ENCODE data around the gene TRMU.

TRMU gene

GRCh38 chr22:46371623-46372226 lies 36.2 kb downstream of the TRMU start:
- DNase-seq: no peak

DNA sequence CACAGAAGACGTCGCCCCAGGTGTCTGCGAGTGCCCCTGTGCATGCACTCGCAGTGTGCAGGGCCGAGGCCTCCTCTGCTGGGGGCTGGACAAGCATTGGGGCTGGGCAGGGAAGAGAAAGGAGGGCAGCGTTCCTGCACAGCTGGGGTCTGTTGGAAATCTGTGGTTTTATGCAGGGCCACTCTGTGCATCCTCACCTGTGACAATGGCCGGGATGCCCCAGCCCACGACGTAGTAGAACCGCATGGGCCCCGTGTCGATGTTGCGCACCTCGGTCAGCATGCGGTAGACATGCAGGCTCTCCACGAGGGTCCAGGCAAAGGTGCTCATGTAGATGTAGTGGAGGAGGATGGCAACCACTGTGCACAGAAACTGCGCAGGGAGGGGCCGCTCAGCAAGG lies 37.2 kb downstream of the TRMU start:
- DNase-seq: no peak

DNA sequence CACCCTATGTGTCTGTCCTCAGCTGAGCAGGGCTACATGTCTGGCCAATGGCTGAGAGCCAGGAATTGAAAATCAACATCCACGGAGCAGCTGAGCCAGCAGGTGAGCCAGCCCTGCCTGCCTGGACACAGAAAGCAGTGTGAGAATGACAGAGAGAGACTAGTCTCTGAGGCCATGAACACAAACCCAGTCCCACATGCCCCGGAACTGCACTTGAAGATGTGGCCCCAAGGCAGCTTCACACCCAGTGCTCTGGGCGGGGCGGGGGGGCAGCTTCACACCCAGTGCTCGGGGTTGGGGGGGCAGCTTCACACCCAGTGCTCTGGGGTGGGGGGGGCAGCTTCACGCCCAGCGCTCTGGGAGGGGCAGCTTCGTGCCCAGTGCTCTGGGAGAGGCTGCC lies 37.6 kb downstream of the TRMU start:
- DNase-seq: no peak

DNA sequence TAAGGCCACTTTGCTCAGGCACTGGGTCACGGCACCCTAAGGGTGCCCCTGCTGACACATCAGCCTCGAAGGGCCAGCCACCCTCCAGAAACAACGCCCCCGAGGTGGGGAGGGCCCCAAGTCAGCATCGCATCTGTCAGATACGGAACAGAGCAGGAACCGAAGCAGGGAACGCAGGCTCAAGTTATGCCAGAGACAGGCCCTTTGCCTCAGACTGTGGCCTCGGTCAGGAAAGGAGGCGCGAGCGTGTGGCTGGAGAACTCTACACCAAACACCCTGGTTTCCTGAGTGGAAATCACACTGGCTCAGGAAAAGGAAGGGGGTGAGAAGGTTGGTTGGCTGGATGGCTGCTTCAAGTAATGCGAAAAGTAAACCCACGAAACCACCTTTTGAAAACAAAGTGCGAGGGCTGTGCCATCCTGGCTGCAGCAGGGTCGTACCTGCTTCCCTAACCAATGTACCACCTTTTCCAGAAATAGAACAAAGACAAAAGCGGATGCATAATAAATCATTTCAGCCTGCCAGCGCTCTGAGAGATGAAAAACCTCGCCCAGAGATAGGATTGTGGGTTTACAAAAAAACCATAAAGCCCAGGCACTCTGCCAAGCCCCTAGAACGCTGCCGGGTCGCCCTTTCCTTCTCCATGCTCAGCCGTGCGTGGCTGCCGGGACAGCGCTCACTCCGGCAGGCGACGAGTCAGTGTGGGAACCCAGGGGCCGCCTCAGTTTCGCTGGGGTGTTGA lies 38.6 kb downstream of the TRMU start:
- no peak for DNase-seq

- no peak for DNase-seq
Measured at GRCh38 chr22:46374663-46375474, 39.4 kb downstream of the TRMU start.

DNA sequence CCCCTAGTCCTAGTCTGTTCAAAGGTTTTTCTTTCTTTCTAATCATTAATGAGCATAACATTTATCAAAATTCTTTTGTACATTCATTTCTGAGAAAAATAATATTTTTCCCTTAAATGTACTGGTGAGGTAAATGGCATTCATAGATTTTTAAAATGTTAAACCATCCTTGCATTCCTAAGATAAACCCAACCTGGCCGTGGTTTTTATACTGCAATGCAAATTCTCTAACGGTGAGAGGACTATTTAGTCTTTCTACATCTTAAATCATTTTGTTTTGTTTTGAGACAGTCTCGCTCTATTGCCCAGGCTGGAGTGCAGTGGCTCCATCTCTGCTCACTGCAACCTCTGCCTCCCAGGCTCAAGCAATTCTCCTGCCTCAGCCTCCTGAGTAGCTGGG lies 40.6 kb downstream of the TRMU start:
- DNase-seq: no peak

- no peak for DNase-seq
Measured at GRCh38 chr22:46376908-46377524, 41.5 kb downstream of the TRMU start.

DNA sequence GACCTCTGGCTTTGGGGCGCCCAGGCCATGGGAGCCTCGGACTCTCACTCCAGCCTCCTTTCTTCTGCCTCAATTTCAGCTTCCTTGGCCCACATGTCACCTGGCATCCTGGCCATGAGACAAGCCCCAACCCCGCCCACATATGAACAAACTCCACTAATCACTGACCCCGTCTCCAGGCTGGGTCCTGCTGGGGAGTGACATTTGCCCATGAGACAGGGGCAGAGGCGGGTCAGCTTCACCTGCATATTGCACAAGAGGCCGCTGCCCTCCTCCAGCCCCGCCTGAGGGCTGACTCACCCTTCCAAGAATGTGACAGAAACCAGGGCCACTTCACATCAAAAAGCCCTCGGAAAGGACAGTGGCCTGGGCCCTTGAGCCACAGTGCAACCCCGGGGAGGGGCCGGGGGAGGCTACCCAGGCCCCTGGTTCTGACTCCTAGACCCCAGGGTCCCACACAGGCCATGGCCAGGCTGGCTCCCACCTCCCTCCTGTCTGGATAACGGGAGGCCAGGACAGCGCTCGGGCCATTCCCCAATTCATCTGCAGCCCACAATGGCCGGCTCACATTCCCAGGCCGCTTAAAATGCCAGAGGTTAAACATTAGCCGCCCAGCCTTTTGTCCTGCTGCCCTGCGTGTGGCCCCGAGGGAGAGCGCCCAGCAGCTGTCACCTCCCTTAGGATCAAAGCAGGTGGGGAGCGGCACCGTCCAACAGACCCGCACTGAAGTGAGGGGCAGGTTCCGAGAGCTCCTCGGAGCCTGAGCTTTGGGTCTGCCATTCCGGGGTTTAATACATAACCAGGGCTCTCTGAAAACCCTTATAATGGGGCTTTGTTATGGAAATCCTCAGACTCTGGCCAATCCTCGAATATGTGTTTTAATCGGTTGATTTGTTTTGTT lies 42.3 kb downstream of the TRMU start:
- DNase-seq: no peak

DNA sequence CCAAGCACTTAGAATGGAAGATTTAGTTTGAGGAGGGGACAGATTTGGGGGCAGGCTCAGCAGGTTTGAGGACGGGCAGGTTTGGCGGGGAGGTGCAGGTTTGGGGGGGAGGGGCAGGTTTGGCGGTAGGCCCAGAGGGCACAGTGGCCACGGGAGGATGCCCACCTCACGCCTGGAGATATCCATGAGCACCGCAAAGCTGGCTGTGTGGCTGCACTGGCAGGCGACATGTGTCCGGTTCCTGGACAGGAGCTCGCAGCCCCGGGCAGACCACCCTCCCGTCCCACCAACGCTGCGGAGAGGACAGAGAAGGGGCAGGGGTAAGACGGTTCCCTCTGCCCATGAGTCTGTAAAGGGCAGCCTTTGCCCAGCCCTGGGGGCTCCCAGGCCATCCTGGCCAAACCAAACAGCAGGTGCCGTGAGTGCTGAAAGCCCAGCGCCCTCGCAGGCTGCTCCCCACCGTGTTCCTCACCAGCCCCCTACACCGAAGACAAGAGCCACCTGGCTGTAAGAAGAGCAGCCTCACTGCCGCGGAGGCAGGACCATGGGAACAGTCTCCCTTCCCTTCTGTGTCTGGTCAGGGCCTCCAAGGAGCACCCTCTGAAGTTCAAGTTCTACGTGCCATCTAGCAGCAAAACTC lies 43.0 kb downstream of the TRMU start:
- no peak for DNase-seq

DNA sequence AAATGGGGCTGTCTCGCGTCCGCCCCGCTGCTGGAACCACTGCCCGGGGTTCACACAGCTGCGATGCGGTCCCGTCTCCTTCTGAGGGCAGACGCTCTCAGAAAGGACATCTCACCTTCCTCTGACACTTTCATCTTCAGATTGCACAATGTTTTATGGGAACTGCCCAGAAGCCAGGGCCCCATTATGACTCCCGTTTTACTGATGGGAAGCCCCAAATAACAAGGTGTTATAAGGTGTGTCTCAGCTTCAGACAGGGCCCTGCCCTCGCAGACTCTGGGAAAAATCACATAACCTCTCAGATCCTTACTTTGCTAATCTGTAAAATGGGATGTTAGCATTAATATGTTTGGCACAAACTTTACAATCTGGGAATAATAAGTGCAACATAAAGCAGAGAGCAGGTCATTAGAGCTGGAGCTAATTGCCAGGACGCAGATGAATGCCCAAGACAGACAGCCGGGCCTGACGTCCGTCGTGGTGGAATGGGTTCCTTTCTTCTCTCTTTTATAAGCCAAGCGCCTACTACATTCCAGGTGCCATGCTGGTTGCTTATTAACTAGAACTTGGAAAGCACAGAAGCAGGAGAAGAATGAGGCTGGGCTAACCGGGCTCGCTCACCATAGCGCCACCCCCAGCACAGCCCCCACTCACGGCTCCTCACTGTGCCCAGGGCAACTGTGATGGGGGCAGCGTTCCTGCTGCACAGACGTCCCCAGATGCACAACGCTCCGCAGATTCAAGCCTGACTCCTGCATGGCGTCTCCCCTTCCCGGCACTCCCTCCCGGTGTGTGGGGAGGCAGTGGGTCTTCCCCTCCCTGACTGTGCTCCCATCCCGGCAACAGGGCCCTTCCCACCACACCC lies 43.8 kb downstream of the TRMU start:
- no peak for DNase-seq

- no peak for DNase-seq
Measured at GRCh38 chr22:46380069-46380468, 44.6 kb downstream of the TRMU start.

GRCh38 chr22:46380581-46380980 lies 45.1 kb downstream of the TRMU start:
- DNase-seq: no peak

DNA sequence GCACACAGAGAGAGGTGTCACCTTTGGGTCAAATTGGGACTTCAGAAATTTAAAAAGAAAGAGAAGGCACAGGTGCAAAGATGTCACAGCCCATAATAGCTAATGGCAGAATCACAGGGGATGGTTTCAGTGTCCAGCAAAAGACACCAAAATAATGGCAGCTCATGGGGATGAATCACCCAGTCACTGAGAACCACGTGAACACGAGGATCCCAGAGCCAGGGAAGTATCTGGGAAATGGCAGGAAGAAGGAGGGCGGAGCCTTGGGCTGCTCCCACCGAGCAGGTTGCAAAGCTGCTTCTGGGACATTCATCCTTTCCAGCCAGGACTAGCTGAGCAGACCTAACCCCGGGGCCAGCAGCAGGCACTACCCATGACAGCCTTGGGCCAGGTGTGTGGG lies 45.6 kb downstream of the TRMU start:
- DNase-seq: no peak

GRCh38 chr22:46381731-46382130 lies 46.2 kb downstream of the TRMU start:
- DNase-seq: no peak

DNA sequence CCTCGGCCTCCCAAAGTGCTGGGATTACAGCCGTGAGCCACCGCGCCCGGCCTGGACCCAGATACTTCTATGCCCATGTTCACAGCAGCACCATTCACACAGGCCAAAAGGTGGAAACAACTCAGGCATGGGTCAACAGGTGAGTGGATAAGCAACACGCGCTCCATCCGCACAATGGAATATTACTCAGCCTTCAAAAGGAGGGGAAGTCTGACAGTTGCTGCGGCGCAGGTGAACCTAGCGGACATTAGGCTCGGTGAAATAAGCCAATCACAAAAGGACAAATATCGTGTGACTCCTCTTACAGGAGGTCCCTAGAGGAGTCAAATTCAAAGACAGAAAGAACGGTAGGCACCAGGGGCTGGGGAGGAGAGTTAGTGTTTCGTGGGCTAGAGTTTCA lies 47.0 kb downstream of the TRMU start:
- DNase-seq: no peak

DNA sequence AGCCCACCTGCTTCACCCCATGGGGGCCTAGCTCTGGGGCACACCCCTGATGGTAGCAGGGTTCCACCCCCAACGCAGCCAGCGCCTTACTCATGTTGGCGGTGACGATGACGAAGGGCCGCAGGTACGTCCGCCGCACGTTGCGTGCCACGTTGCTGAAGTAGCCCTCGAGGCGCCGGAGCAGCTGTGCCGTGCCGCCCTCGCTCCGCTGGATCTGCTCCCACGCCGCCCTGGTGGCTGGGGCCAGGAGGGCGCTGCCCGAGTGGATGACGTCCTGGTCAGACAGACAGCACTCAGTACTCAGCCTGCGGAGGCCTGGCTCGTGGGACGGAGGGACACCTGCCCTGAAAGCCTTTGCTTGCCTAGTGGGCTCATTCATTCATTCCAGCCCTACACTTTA lies 50.8 kb downstream of the TRMU start:
- no peak for DNase-seq

GRCh38 chr22:46387748-46388147 lies 52.2 kb downstream of the TRMU start:
- no peak for DNase-seq

- DNase-seq: no peak
Measured at GRCh38 chr22:46388647-46389046, 53.1 kb downstream of the TRMU start.

- no peak for DNase-seq
Measured at GRCh38 chr22:46389081-46389480, 53.6 kb downstream of the TRMU start.

GRCh38 chr22:46390105-46390651 lies 54.7 kb downstream of the TRMU start:
- no peak for DNase-seq

All from stimulated activated CD4-positive, alpha-beta T cell treated with anti-CD3 and anti-CD28 coated beads, Interleukin-1b, Interleukin-23, amount 100 ng/mL, for 48 hours (primary cell).